ENCODE data around the gene TMC1. TPM values are rescaled to one million over a fixed set of nuclear protein-coding genes. Genes with fewer than 3 reads are reported as not detected.
A peak's percentile ranks its signal among the peaks of the same experiment; 100 is the strongest.
"Not testable (repeated sequence)": the region's sequence is repeated elsewhere in the genome, so short reads cannot be mapped to it uniquely, and the experiment has no call there.

TMC1 gene
- total RNA-seq, 1 donor from 2014 or later: not detected

DNA sequence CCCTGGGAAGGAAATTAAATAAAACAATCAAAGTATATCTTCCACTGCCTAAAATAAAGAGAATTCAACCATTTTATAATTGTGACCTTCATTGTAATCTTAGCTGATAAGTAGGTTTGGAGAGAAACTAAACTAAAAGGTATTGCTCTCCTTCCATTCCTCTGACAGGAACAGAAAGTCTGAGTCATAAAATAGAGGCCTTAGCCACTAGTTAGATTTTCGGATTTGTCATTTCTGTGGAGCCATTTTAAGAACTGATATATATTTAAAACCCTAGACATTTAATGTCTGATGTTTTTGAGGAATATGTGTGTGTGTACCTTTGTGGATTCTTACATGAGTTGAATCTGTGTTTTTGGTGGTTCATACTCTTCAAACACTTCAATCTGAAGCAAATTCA lies 11.8 kb upstream of the TMC1 start:
- intact Hi-C loops (cut with DNase I): no loop called here
- H3K27me3 ChIP-seq: no peaks in the 10 kb centered on the region
- no peak overlapping the region for H3K4me3 ChIP-seq
- H3K36me3 ChIP-seq: no peaks in the 10 kb centered on the region
- no peak overlapping the region for H3K27ac ChIP-seq
- H3K9me3 ChIP-seq: no peaks in the 10 kb centered on the region
- TF ChIP-seq, protein P1, sequence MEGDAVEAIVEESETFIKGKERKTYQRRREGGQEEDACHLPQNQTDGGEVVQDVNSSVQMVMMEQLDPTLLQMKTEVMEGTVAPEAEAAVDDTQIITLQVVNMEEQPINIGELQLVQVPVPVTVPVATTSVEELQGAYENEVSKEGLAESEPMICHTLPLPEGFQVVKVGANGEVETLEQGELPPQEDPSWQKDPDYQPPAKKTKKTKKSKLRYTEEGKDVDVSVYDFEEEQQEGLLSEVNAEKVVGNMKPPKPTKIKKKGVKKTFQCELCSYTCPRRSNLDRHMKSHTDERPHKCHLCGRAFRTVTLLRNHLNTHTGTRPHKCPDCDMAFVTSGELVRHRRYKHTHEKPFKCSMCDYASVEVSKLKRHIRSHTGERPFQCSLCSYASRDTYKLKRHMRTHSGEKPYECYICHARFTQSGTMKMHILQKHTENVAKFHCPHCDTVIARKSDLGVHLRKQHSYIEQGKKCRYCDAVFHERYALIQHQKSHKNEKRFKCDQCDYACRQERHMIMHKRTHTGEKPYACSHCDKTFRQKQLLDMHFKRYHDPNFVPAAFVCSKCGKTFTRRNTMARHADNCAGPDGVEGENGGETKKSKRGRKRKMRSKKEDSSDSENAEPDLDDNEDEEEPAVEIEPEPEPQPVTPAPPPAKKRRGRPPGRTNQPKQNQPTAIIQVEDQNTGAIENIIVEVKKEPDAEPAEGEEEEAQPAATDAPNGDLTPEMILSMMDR (IDR thresholded peaks at IDR 0.05): no peak
- no peak for ATAC-seq
- DNase-seq: no peak
- H3K4me1 ChIP-seq: no peaks in the 10 kb centered on the region

DNA sequence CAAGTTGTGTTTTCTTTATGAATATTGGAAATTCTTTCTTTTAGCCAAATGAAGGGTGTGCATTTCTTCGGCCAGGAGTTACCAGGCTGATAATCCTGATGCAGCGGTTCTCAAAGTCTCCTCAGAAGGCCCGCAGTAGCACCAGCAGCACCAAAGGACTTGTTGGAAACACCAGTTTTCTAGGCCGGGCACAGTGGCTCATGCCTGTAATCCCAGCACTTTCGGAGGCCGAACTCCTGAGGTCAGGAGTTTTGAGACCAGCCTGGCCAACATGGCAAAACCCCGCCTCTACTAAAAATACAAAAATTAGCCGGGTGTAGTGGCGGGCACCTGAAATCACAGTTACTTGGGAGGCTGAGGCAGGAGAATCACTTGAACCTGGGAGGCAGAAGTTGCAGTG lies 397 bp upstream of the TMC1 start:
- intact Hi-C loops (cut with DNase I); H3K4me3 ChIP-seq; H3K4me1 ChIP-seq; ATAC-seq; H3K27ac ChIP-seq; H3K36me3 ChIP-seq; H3K9me3 ChIP-seq; DNase-seq; H3K27me3 ChIP-seq: not testable (repeated sequence)

DNA sequence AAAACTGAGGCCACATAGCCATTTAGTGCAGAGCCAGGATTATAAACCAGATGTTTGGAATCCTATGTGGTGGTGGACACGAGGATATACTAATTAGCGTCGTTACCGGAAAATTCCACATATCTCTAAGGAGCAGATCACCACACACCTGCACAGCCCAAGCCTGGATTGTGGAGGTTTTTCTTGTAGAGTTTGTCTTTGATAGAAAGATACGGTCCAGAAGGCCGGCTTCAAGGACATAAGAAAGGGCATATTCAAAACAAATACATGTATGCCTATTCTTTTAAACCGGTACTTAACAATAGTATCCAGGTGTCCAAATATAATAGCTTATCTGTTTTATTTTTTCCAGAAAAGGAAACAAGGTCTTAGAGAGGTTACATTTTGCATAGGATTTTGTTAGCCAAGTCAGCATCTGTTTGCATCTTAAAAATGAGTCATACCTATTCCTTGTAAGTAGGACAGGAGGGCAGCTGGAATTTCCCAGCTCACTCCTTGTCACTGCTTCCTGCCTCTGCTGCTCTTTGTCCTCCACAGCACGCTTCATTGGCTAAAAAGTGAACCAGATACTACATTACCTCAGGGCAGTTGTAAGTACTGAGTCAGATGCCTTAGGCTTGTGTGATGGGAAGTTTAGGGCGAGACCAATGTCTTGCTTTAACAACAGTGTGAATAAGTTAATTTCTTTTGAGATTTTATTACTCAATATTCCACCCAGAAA lies 3.6 kb downstream of the TMC1 start:
- DNase-seq: no peak
- no peak overlapping the region for H3K4me3 ChIP-seq
- no peaks in the 10 kb centered on the region for H3K9me3 ChIP-seq
- peak; percentile 70 for ATAC-seq
- TF ChIP-seq, protein P1 (IDR thresholded peaks at IDR 0.05): no peak
- peaks cover 21% of the 10 kb centered on the region for H3K4me1 ChIP-seq
- H3K27me3 ChIP-seq: no peaks in the 10 kb centered on the region
- intact Hi-C loops (cut with DNase I): no loop called here
- H3K27ac ChIP-seq: no peak overlapping the region
- H3K36me3 ChIP-seq: no peaks in the 10 kb centered on the region

DNA sequence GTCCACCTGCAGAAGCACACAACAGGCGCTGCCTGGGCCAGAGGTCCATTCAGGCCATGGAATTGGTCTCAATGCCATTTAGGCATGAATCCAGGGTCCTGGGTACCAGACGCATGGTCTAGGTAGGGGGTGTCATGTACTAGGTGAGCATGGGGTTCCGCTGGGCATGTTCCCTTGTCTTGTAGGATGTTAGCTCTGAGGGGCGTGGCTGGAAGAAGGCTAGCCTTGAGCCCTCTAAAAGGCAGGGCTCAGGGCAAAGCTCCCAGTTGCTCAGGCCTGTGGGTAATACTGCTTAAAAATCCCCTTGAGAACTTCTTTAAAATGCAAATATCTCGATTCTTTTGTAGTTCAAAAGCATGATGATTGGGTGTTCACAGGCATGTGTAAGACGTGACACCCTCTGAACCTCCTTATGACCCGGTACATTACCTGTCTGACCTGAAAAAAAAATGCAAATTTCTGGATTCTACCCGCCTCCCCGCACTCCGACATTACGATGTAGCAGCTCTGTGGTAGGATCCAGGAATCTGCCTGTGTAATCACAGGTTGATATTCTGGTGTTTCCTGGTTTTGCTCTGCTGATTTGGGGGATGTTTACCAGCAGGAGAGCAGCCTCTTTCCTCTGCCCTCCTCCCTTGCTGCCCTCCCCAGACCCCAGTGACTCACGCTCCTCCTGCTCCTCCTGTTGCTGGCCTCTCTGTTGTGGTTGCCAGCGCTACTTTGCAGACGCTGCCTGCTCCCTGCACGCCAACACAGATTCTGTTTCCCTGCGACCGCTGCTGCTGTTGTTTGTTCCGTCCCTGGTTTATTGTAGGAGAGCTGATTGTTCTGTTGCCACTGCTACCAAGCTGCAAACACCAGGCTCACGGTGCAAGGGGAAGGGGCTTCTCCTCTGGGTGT lies 5.7 kb downstream of the TMC1 start:
- H3K4me3 ChIP-seq: peak overlapping the region; percentile 33
- no peaks in the 10 kb centered on the region for H3K27me3 ChIP-seq
- peaks cover 21% of the 10 kb centered on the region for H3K4me1 ChIP-seq
- H3K36me3 ChIP-seq: no peaks in the 10 kb centered on the region
- peak; percentile 83 for DNase-seq
- ATAC-seq: peak; percentile 95
- TF ChIP-seq, protein P1 (IDR thresholded peaks at IDR 0.05): no peak
- H3K27ac ChIP-seq: peak overlapping the region; percentile 80
- H3K9me3 ChIP-seq: no peaks in the 10 kb centered on the region
- intact Hi-C loops (cut with DNase I): no loop called here

DNA sequence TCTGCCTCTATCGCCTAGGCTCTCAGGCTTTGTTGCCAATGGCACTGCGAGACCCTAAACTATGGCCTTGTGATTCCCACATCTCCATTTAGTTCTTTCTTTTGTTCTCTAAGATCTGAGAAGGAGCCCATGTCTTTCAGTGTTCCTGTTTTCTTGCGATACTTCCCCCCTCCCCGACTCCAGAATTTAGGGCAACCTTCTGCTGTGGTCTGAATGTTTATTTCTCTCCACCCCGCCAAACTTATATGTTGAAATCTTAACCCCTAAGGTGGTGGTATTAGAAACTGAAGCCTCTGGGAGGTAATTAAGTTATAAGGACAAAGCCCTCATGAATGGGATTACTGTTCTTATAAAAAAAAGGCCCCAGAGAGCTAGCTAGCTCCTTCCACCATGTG lies 6.4 kb downstream of the TMC1 start:
- no peaks in the 10 kb centered on the region for H3K9me3 ChIP-seq
- no peaks in the 10 kb centered on the region for H3K27me3 ChIP-seq
- H3K4me1 ChIP-seq: peaks cover 21% of the 10 kb centered on the region
- H3K36me3 ChIP-seq: no peaks in the 10 kb centered on the region
- peak overlapping the region; percentile 33 for H3K4me3 ChIP-seq
- DNase-seq: no peak
- TF ChIP-seq, protein P1 (IDR thresholded peaks at IDR 0.05): no peak
- ATAC-seq: peak; percentile 5
- H3K27ac ChIP-seq: peak overlapping the region; percentile 80
- intact Hi-C loops (cut with DNase I): no loop called here

DNA sequence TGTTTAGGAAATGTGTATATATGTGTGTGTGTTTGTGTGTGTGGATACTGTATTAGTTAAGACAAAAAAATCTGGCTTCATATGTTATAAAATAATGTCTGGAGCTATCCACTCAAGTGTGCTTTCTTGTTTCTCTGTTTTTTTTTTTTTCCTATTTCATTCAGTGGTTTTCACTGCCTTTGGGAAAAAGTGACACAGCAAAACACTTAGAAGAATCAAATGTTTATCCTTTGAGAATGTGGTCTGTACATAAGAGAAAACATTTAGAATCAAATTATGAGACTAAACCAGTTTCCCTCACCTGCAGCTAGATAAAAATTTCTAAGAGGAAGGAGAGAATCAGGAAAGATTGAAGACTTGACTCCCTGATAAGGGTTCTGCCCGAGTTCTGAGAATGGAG lies 8.1 kb downstream of the TMC1 start:
- Histone ChIP-seq H3K4me1 (peaks cover 21% of the 10 kb centered on the region), H3K9me3 (no peaks in the 10 kb centered on the region), H3K27me3 (no peaks in the 10 kb centered on the region), H3K27ac (no peak overlapping the region), H3K4me3 (no peak overlapping the region), H3K36me3 (no peaks in the 10 kb centered on the region)
- no peak for DNase-seq
- TF ChIP-seq, protein P1 (IDR thresholded peaks at IDR 0.05): no peak
- intact Hi-C loops (cut with DNase I): no loop called here
- no peak for ATAC-seq
